Measurements from ENCODE around the gene TRAF3. TPM values are rescaled to one million over a fixed set of nuclear protein-coding genes. Genes with fewer than 3 reads are reported as not detected.
"Not testable (repeated sequence)": the region's sequence is repeated elsewhere in the genome, so short reads cannot be mapped to it uniquely, and the experiment has no call there.

TRAF3 gene
- total RNA-seq, 1 experiment from 2014 or later = 37.6 TPM

DNA sequence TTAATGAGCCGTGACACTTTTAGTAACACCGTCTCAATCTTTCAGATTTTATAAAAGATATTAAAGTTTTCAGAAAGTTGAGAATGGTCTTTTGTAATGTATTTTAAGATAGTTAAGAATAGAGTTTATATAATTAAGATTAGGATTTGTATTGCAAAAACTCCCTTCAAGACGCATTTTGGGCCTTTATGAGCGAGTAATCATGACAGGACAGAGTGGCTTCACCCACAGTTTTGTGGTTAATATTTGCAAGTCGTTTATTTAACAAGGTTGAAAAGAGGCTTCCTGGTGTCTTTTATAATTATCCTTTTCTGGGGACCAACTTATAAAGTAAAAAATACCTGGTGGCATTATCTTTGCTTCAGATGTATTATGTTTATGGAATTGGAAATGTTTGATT, 44.0 kb downstream of the TRAF3 start:
- CTCF ChIA-PET = no interaction called here
- Histone ChIP-seq H3K4me1 (ENCODE audit: control insufficient read depth, insufficient read depth, low read length) (peaks cover 20% of the 10 kb centered on the region), H3K36me3 (ENCODE audit: control insufficient read depth, insufficient read depth, low read length) (no peaks in the 10 kb centered on the region), H3K4me3 (ENCODE audit: low read depth in 2 of 2, low read length in 2 of 2) (no peak overlapping the region), H3K9me3 (ENCODE audit: control insufficient read depth, insufficient read depth, low read depth, low read length) (no peaks in the 10 kb centered on the region), H3K27me3 (ENCODE audit: control insufficient read depth, insufficient read depth, low read length) (no peaks in the 10 kb centered on the region), H3K27ac (ENCODE audit: low read length) (no peak overlapping the region)
- POLR2A ChIA-PET = no interaction called here
- TF ChIP-seq TCF7L2 (IDR thresholded peaks at IDR 0.05; ENCODE audit: low read depth, low read length) (no peak), SIN3A (IDR thresholded peaks at IDR 0.05; ENCODE audit: borderline replicate concordance, insufficient read depth, low read depth, low read length) (no peak), POLR2AphosphoS5 (IDR thresholded peaks at IDR 0.05; ENCODE audit: low read depth, low read length) (no peak)
- TF ChIP-seq, protein P1, sequence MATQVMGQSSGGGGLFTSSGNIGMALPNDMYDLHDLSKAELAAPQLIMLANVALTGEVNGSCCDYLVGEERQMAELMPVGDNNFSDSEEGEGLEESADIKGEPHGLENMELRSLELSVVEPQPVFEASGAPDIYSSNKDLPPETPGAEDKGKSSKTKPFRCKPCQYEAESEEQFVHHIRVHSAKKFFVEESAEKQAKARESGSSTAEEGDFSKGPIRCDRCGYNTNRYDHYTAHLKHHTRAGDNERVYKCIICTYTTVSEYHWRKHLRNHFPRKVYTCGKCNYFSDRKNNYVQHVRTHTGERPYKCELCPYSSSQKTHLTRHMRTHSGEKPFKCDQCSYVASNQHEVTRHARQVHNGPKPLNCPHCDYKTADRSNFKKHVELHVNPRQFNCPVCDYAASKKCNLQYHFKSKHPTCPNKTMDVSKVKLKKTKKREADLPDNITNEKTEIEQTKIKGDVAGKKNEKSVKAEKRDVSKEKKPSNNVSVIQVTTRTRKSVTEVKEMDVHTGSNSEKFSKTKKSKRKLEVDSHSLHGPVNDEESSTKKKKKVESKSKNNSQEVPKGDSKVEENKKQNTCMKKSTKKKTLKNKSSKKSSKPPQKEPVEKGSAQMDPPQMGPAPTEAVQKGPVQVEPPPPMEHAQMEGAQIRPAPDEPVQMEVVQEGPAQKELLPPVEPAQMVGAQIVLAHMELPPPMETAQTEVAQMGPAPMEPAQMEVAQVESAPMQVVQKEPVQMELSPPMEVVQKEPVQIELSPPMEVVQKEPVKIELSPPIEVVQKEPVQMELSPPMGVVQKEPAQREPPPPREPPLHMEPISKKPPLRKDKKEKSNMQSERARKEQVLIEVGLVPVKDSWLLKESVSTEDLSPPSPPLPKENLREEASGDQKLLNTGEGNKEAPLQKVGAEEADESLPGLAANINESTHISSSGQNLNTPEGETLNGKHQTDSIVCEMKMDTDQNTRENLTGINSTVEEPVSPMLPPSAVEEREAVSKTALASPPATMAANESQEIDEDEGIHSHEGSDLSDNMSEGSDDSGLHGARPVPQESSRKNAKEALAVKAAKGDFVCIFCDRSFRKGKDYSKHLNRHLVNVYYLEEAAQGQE (IDR thresholded peaks at IDR 0.05; ENCODE audit: insufficient read depth in 1 of 2, low read depth in 2 of 2, low read length in 1 of 2) = no peak
- TF ChIP-seq, protein P2, sequence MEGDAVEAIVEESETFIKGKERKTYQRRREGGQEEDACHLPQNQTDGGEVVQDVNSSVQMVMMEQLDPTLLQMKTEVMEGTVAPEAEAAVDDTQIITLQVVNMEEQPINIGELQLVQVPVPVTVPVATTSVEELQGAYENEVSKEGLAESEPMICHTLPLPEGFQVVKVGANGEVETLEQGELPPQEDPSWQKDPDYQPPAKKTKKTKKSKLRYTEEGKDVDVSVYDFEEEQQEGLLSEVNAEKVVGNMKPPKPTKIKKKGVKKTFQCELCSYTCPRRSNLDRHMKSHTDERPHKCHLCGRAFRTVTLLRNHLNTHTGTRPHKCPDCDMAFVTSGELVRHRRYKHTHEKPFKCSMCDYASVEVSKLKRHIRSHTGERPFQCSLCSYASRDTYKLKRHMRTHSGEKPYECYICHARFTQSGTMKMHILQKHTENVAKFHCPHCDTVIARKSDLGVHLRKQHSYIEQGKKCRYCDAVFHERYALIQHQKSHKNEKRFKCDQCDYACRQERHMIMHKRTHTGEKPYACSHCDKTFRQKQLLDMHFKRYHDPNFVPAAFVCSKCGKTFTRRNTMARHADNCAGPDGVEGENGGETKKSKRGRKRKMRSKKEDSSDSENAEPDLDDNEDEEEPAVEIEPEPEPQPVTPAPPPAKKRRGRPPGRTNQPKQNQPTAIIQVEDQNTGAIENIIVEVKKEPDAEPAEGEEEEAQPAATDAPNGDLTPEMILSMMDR (IDR thresholded peaks at IDR 0.05) = no peak
- in situ Hi-C loops (cut with HindIII; ENCODE audit: low pct_unique_long_range_greater_than_20kb, low sequenced_read_pairs) = no loop called here
- BruUV-seq (replicated peaks) = no TSS peak
- DNase-seq (ENCODE audit: low read depth, low spot score) = no peak
- ATAC-seq = no peak
- intact Hi-C loops (cut with micrococcal nuclease; ENCODE audit: unreplicated experiment) = no loop called here

DNA sequence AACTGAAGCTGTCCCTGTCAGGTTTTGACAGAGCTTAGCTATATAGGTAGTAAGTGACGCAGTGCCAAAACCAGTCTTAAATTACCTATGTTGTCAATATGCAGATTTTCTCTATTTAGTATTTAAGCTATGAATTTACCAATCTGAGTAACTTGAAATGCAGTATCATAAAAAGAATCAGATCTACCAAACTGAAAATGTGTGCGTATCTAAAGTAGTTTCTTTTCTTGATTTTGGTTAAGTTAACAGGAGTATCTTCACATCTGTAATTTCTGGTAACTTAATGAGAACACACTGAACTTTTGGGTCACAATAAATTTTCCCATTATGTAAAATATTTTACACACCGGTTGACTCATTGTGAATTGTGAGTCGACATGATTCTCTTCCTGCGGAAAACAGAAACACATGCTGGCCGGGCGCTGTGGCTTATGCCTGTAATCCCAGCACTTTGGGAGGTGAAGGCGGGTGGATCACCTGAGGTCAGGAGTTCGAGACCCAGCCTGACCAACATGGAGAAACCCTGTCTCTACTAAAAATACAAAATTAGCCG, 45.1 kb downstream of the TRAF3 start:
- DNase-seq (ENCODE audit: low read depth, low spot score) (no peak), ATAC-seq (no peak)
- TF ChIP-seq POLR2AphosphoS5 (IDR thresholded peaks at IDR 0.05; ENCODE audit: low read depth, low read length) = no peak
- TF ChIP-seq, protein P1 (IDR thresholded peaks at IDR 0.05; ENCODE audit: insufficient read depth in 1 of 2, low read depth in 2 of 2, low read length in 1 of 2) = no peak
- TF ChIP-seq, protein P2 (IDR thresholded peaks at IDR 0.05) = no peak
- TF ChIP-seq TCF7L2 (IDR thresholded peaks at IDR 0.05; ENCODE audit: low read depth, low read length) = no peak
- no peak for TF ChIP-seq SIN3A (IDR thresholded peaks at IDR 0.05; ENCODE audit: borderline replicate concordance, insufficient read depth, low read depth, low read length)
- Histone ChIP-seq H3K4me1 (ENCODE audit: control insufficient read depth, insufficient read depth, low read length) (peaks cover 22% of the 10 kb centered on the region), H3K4me3 (ENCODE audit: low read depth in 2 of 2, low read length in 2 of 2) (no peak overlapping the region), H3K27me3 (ENCODE audit: control insufficient read depth, insufficient read depth, low read length) (no peaks in the 10 kb centered on the region), H3K36me3 (ENCODE audit: control insufficient read depth, insufficient read depth, low read length) (no peaks in the 10 kb centered on the region), H3K9me3 (ENCODE audit: control insufficient read depth, insufficient read depth, low read depth, low read length) (no peaks in the 10 kb centered on the region), H3K27ac (ENCODE audit: low read length) (no peak overlapping the region)
- ChIA-PET POLR2A (interaction anchor here (0.6 kb wide), 1 partner anchor 11 kb away, joined by 10 read pairs; no protein-coding TSS in a partner anchor), CTCF (no interaction called here)
- no TSS peak for BruUV-seq (replicated peaks)
- in situ Hi-C loops (cut with HindIII; ENCODE audit: low pct_unique_long_range_greater_than_20kb, low sequenced_read_pairs) (no loop called here), intact Hi-C loops (cut with micrococcal nuclease; ENCODE audit: unreplicated experiment) (no loop called here)

DNA sequence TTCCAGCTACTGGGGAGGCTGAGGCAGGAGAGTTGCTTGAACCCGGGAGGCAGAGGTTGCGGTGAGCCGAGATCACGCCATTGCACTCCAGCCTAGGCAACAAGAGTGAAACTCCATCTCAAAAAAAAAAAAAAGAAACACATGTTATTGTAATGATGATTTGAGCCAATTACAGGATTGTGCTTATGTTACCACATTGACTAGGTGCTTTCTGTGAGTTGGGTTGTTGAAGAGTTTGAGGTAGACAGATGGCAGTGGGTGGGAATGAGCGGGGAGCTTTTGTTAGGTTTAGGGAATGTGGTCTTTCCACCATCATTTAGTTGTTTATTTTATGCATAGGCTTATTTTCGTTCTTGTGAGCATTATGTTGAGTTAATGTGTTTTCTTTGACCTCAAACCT, 45.6 kb downstream of the TRAF3 start:
- in situ Hi-C loops (cut with HindIII; ENCODE audit: low pct_unique_long_range_greater_than_20kb, low sequenced_read_pairs); ATAC-seq; intact Hi-C loops (cut with micrococcal nuclease; ENCODE audit: unreplicated experiment); H3K27me3 ChIP-seq (ENCODE audit: control insufficient read depth, insufficient read depth, low read length); H3K9me3 ChIP-seq (ENCODE audit: control insufficient read depth, insufficient read depth, low read depth, low read length); POLR2A ChIA-PET; BruUV-seq (replicated peaks); H3K36me3 ChIP-seq (ENCODE audit: control insufficient read depth, insufficient read depth, low read length); H3K4me3 ChIP-seq (ENCODE audit: low read depth in 2 of 2, low read length in 2 of 2); DNase-seq (ENCODE audit: low read depth, low spot score); H3K27ac ChIP-seq (ENCODE audit: low read length); CTCF ChIA-PET: not testable (repeated sequence)
- peaks cover 22% of the 10 kb centered on the region for H3K4me1 ChIP-seq (ENCODE audit: control insufficient read depth, insufficient read depth, low read length)

Data from Panc1 (cell line).